NB4 (cell line): ENCODE measurements around the gene RFTN1.

Experiments used
- CTCF ChIP-seq: IDR thresholded peaks from one replicate; pipeline ENCODE4 v1.5.1; 2012; ENCODE audit warnings: low read depth, low read length
- MYC ChIP-seq: IDR thresholded peaks from 2 replicates; pipeline ENCODE4 v1.6.1; 2011; ENCODE audit warnings: low read depth, low read length
- POLR2A ChIP-seq: IDR thresholded peaks from 2 replicates; pipeline ENCODE4 v1.6.1; 2011; ENCODE audit warnings: mild to moderate bottlenecking; ENCODE audit not compliant: insufficient read length; ENCODE audit errors: extremely low read depth

GRCh38 chr3:16545413-16546185, 32.1 kb upstream of the RFTN1 start:
- no peak for TF ChIP-seq CTCF
- TF ChIP-seq MYC: no peak
- no peak for TF ChIP-seq POLR2A
